OCI-LY1 (cell line): ENCODE results near the gene MFRP.

ENCODE experiments used
- H2AFZ ChIP-seq: fragments of 200-600 bp; sonication (generic), shearing (Covaris generic); 2 replicates; pipeline ENCODE4 v1.6.0; 2014; ENCODE audit warnings: antibody characterized with exemption, mild to moderate bottlenecking, low read length
- H3F3A ChIP-seq: fragments of 200-600 bp; sonication (generic), shearing (Covaris generic); 2 replicates; pipeline ENCODE4 v1.6.0; 2014; ENCODE audit warnings: mild to moderate bottlenecking, antibody characterized with exemption, low read length, moderate library complexity; ENCODE audit not compliant: insufficient read depth
- H3K27ac ChIP-seq: fragments of 200-600 bp; sonication (generic); 2 replicates; pipeline ENCODE4 v1.5.1; 2014; ENCODE audit warnings: low read length, mixed run types, mild to moderate bottlenecking, low read depth; ENCODE audit not compliant: poor library complexity, severe bottlenecking
- H3K27me3 ChIP-seq: fragments of 200-600 bp; sonication (generic); 2 replicates; pipeline ENCODE4 v1.6.0; 2014; ENCODE audit warnings: antibody characterized with exemption, mild to moderate bottlenecking, low read length, moderate library complexity; ENCODE audit not compliant: insufficient read depth
- H3K36me3 ChIP-seq: fragments of 200-600 bp; sonication (generic); 2 replicates; pipeline ENCODE4 v1.6.1; 2014; ENCODE audit warnings: mild to moderate bottlenecking, antibody characterized with exemption, low read length, moderate library complexity, mixed read lengths; ENCODE audit not compliant: insufficient read depth
- H3K4me1 ChIP-seq: fragments of 200-600 bp; sonication (generic); 2 replicates; pipeline ENCODE4 v1.5.1; 2014; ENCODE audit warnings: mild to moderate bottlenecking, low read length, moderate library complexity; ENCODE audit not compliant: insufficient read depth, severe bottlenecking
- H3K4me2 ChIP-seq: fragments of 200-600 bp; sonication (generic), shearing (Covaris generic); 2 replicates; pipeline ENCODE4 v1.6.1; 2014; ENCODE audit warnings: low read length
- H3K4me3 ChIP-seq: fragments of 200-600 bp; sonication (generic); 2 replicates; pipeline ENCODE4 v1.5.1; 2014; ENCODE audit warnings: low read length, low read depth, mild to moderate bottlenecking, mixed read lengths; ENCODE audit not compliant: poor library complexity, severe bottlenecking
- H3K79me2 ChIP-seq: fragments of 200-600 bp; shearing (Covaris generic); 2 replicates; pipeline ENCODE4 v1.6.1; 2016; ENCODE audit warnings: mixed run types, low read length, mixed read lengths; ENCODE audit not compliant: insufficient read depth
- H3K9ac ChIP-seq: fragments of 200-600 bp; sonication (generic), shearing (Covaris generic); 2 replicates; pipeline ENCODE4 v1.6.1; 2014; ENCODE audit warnings: mild to moderate bottlenecking, low read length, mixed read lengths
- H3K9me2 ChIP-seq: fragments of 200-600 bp; sonication (generic), shearing (Covaris generic); 2 replicates; pipeline ENCODE4 v1.6.1; 2014; ENCODE audit warnings: low read depth, mild to moderate bottlenecking, low read length, mixed read lengths
- H3K9me3 ChIP-seq: fragments of 200-600 bp; shearing (Covaris generic); 2 replicates; pipeline ENCODE4 v1.6.1; 2014; ENCODE audit warnings: low read length, mixed read lengths
- H4K20me1 ChIP-seq: fragments of 200-600 bp; sonication (generic), shearing (Covaris generic); 2 replicates; pipeline ENCODE4 v1.6.0; 2016; ENCODE audit warnings: mild to moderate bottlenecking, low read length; ENCODE audit not compliant: insufficient read depth
- EZH2 ChIP-seq: fragments of 200-600 bp; sonication (generic), shearing (Covaris generic); IDR thresholded peaks from 2 replicates; pipeline ENCODE4 v1.8.0; 2017; ENCODE audit warnings: borderline replicate concordance, mixed run types, mild to moderate bottlenecking, antibody characterized with exemption, low read length, moderate library complexity, mixed read lengths
- TF ChIP-seq, protein P1 (sequence below): fragments of 200-600 bp; sonication (generic), shearing (Covaris generic); IDR thresholded peaks from 2 replicates; pipeline ENCODE4 v1.5.1; 2017; ENCODE audit warnings: mild to moderate bottlenecking, antibody characterized with exemption, low read length, moderate library complexity, mixed read lengths

MFRP gene

DNA sequence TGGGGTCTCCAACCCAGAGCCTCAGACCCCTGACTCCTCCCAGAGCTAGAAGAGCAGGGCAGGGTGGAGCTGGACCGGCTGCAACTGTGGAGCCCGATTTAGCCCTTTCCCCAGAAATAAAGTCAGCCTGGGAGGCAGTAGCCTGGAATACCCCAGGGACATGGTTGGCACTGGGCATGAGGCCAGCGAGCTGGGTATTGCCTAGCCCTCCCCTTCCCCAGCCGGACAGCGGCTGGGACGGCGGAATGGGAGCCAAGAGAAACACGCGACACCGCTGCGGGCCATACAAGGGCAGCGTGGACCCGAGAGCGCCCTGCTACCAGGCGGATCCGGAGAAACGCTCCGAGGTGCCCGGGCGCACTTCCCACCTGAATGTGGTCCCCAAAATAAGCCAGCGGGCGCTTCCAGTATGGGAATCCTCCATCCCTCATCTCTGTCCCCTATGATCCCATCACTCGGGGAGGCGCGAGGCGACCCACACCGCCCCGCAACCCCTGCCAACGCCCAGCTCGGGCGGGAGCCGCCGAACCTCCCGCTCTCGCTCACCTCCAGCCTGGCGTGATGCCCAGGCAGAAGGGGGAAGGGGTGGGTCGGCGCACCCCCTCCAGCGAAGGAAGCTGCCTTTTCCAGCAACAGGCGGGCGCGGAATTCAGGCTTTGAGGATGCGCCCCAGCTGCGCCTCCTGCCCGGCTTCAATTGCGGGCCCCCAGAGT, 30.3 kb downstream of the MFRP start:
- Histone ChIP-seq H3K4me2 (peak overlapping the region; percentile 88), H3K79me2 (no peaks in the 10 kb centered on the region), H3F3A (no peaks in the 10 kb centered on the region), H3K9me2 (no peaks in the 10 kb centered on the region), H3K36me3 (no peaks in the 10 kb centered on the region), H2AFZ (no peak overlapping the region), H4K20me1 (no peaks in the 10 kb centered on the region), H3K9ac (peak overlapping the region; percentile 7; the same call in 1 of the 2 replicates), H3K4me1 (peaks cover 56% of the 10 kb centered on the region), H3K27me3 (no peaks in the 10 kb centered on the region), H3K9me3 (no peaks in the 10 kb centered on the region), H3K27ac (no peak overlapping the region), H3K4me3 (peak overlapping the region; percentile 55)
- TF ChIP-seq, protein P1, sequence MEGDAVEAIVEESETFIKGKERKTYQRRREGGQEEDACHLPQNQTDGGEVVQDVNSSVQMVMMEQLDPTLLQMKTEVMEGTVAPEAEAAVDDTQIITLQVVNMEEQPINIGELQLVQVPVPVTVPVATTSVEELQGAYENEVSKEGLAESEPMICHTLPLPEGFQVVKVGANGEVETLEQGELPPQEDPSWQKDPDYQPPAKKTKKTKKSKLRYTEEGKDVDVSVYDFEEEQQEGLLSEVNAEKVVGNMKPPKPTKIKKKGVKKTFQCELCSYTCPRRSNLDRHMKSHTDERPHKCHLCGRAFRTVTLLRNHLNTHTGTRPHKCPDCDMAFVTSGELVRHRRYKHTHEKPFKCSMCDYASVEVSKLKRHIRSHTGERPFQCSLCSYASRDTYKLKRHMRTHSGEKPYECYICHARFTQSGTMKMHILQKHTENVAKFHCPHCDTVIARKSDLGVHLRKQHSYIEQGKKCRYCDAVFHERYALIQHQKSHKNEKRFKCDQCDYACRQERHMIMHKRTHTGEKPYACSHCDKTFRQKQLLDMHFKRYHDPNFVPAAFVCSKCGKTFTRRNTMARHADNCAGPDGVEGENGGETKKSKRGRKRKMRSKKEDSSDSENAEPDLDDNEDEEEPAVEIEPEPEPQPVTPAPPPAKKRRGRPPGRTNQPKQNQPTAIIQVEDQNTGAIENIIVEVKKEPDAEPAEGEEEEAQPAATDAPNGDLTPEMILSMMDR = no peak

GRCh38 chr11:119315131-119316015, 31.1 kb downstream of the MFRP start:
- Histone ChIP-seq H3K27me3 (no peaks in the 10 kb centered on the region), H3K4me3 (peak overlapping the region; percentile 55), H3K9me2 (no peaks in the 10 kb centered on the region), H2AFZ (no peak overlapping the region), H3K27ac (no peak overlapping the region), H3K4me1 (peaks cover 48% of the 10 kb centered on the region), H3K9ac (peak overlapping the region; percentile 42; the same call in 1 of the 2 replicates), H3K4me2 (peak overlapping the region; percentile 88), H4K20me1 (no peaks in the 10 kb centered on the region), H3F3A (no peaks in the 10 kb centered on the region), H3K36me3 (no peaks in the 10 kb centered on the region), H3K9me3 (no peaks in the 10 kb centered on the region), H3K79me2 (no peaks in the 10 kb centered on the region)
- no peak for TF ChIP-seq EZH2
- TF ChIP-seq, protein P1 = no peak; the same call in 1 of the 2 replicates

DNA sequence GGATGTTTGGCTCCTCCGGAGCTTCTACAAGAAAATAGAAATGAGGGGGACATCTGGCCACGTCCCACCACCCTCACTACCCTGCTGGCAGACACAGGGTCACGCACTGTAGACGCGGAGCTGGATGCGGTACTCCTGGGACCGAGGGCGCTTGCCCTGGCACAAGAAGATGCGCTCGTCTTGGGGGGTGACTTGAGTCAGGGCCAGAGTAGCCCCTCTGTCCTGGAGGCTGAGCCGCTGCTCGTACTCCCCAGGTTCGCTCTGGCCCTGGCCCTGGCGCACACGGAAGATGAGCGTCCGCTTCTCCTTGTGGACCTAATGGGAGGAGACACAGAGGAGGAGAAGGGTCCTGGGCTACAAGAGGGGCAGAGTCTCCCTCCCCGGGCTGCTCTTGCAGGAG, 31.8 kb downstream of the MFRP start:
- Histone ChIP-seq H4K20me1 (no peaks in the 10 kb centered on the region), H3K27ac (no peak overlapping the region), H3K9ac (no peak overlapping the region), H3F3A (no peaks in the 10 kb centered on the region), H3K36me3 (no peaks in the 10 kb centered on the region), H2AFZ (no peak overlapping the region), H3K27me3 (no peaks in the 10 kb centered on the region), H3K9me2 (no peaks in the 10 kb centered on the region), H3K4me2 (peak overlapping the region; percentile 88; the same call in 1 of the 2 replicates), H3K4me3 (no peak overlapping the region), H3K9me3 (no peaks in the 10 kb centered on the region), H3K4me1 (peaks cover 43% of the 10 kb centered on the region), H3K79me2 (no peaks in the 10 kb centered on the region)
- no peak for TF ChIP-seq EZH2
- TF ChIP-seq, protein P1 = no peak
